GM19025 (cell line): Measurements from ENCODE around the gene OR10AG1.

Experiments
- ATAC-seq: cut with Tn5 transposase; IDR thresholded peaks from one replicate; pipeline ENCODE4 v1.9.1; 2021; ENCODE audit warnings: mild to moderate bottlenecking, low read depth, moderate library complexity; ENCODE audit not compliant: unreplicated experiment

Gene OR10AG1, protein sequence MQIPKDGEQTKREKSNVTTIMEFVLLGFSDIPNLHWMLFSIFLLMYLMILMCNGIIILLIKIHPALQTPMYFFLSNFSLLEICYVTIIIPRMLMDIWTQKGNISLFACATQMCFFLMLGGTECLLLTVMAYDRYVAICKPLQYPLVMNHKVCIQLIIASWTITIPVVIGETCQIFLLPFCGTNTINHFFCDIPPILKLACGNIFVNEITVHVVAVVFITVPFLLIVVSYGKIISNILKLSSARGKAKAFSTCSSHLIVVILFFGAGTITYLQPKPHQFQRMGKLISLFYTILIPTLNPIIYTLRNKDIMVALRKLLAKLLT

DNA sequence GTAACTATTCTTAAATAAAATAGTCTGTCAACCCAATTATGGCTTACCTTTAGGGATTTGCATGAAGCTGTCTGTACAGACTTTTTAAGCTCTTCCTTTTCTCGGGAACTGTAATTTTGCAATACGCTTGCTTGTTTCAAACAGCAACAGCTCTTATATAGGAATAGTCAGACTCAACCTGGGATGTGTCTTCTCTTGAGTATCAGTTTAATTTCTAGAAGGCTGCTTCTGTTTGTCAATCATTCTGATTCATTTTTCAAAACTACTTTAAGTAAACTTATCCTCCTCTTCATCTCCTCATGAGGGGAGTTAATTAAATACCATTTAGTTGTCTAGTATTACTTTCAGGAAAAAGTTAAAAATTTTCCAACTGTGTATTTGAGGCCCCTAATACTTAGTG is at the start of gene OR10AG1:
OR10AG1 (minus strand) TSS at position 101 of the 400 bp plus-strand sequence; CDS start at position 63, 38 bp downstream.
- no peak for ATAC-seq

DNA sequence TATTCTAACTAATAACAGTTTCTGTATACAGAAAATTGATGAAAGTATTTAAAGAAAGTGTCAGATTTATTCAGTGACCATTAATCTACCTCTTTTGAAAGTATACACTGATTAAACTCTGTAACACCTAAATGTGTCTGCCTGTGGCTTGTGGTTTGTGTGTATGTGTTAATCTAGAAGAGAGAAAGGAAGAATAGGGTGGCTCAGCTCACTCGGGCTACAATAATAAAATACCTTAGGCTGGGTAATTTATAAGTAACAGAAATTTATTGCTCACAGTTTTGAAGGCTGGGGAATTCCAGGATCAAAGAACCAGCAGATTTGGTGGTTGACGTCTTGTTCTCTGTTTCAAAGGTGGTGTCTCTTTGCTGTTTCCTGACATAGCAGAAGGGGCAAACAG is 44.1 kb upstream of the OR10AG1 start:
- ATAC-seq: no peak

DNA sequence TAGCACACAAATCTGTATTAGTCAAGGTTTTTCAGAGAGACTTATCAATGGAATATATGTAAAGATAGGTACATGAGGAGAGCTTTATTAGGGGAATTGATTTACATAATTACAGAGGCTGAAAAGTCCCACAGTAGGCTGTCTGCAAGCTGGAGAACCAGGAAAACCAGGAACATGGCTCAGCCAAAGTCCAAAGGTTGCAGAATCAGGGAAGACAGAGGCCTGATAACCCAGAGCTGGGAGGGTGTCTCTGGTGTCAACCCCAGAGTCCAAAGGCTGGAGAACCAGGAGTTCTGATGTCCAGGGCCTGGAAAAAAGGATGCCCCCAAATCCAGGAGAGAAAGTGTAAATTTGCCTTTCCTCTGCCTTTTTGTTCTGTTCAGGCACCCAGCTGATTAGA is 41.0 kb upstream of the OR10AG1 start:
- no peak for ATAC-seq

DNA sequence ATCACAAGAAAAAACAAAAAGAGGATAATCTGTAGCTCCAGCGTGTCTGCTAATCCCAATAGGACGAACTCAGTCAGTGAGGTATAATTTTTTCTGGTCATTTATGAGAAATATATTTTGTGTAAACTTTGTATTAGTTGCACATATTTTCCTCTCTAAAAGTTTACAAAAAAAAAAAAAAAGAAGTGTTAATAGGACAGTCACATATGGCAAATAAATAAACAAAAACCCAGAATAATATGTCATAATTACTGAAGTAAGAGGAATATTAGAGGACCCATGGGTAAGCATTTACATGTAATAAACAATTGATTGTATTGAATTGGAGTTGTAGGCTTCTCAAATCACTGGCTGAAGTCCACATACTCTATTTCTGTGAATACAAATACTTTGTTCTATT is 24.8 kb upstream of the OR10AG1 start, which contains the start of gene OR5F1:
OR5F1 (minus strand) TSS at position 101 of the 400 bp plus-strand sequence; CDS start at position 101, 0 bp downstream.
- no peak for ATAC-seq

DNA sequence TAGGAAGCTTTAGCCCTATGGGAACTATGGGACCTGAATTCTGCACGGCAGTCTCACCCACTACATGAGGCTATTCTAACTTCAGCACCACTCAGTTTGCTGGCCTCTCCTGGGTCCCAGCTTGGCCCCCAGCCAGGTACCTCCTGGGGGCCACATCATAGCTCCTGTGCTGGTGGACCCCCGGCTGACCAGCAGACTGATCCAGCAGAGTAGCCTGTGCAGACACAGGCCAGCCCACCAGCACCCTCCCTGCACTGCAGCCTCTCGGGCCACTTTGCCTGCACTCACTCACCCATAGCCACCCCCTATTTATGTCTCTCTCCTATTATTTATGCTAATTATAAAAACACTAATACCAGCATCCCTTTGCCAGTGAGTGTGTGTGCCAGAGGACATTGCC is 1.2 kb upstream of the OR10AG1 start:
- ATAC-seq: no peak

DNA sequence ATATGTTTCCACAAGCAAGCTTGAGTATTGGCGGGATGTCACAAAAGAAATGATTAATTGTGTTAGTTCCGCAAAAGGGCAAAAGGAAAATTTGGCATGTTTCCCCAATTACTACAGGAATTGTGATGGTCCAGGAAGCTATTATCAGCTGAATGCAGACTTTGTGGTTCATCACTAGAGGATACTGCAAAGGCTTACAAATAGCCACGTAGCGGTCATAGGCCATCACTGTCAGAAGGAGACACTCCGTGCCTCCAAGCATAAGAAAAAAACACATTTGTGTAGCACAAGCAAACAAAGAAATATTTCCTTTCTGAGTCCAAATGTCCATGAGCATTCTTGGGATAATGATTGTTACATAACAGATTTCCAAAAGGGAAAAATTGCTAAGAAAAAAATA is 1.8 kb downstream of the OR10AG1 start:
- ATAC-seq: no peak

DNA sequence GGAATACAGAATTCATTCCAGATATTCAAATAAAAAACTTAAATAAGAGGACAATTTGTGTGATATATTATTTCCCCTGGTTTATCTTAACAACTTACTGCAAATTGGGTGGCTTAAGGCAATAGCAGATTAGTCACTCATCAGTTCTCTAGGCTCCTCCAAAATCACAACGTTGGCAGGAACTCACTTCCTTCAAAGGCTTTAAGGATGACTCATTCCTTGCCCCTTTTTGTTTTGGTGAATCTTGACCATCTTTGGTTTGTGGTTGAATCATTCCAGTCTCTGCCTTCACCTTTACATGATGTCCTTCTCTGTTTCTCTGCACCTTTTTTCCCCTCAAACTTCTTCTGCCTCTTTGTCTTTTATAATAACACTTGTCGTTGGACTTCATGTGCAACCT is 3.4 kb downstream of the OR10AG1 start:
- no peak for ATAC-seq

DNA sequence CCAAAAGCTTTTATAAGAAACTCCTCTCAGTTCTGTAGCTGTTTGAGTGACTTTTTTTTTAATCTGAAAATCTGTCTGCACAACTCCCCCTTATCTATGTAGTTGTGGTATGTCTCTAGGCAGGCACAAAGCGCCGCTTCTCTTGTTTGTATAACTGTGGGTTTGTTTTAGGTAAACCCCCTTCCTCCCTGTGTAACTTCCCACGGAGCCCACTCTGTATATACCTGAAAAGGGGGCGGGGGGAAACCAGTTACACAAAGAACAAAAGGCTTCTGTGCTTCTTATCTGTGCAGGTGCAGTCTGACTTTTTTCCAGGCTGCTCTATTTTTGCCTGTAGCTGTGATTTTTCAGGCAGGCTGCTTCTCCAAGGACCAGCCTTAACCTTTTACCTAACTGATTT is 13.2 kb downstream of the OR10AG1 start:
- no peak for ATAC-seq

DNA sequence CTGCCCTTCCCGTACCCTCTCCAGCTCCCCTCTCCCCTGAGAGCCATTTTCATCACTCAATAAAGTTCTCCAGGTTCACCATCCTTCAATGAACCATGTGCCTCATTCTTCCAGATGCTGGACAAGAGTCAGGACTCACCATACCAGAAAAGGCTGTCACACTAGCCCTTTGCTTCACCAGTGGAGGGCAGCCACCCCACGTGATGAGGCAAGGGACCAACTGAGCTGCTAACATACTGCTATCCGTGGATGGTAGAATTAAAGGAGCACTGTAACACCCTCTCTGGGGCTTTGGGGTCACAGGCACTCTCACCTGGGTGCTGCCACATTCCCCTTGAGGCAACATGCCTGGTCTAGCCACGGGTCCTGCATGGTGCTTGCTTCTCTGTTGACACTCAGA is 20.4 kb downstream of the OR10AG1 start:
- no peak for ATAC-seq

DNA sequence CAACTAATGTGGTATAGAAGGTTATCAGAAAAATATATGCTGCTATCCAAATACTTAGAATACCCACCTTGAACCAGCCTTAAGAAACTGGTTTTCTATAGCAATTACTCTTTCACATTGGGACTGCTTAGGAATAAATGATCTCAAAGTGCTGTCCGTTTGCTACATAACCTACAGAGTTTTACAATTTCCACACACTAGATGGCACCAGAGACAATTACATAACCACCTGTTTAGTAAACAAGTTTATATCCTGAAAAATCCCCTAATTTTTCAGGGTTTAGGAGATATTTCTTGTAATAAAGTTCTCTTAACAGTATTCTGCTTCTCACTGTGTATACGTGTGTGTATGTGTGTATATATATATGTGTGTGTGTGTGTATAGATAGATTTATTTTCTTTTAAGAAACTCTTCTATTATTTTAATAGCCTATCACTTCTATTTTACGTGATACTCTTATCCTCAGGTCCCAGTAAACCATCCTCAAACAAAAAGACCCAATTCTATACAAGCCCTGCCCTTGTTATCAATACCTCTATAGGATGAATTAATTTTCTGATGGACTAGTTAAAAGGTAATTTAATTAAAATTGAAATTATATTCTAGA is 26.9 kb downstream of the OR10AG1 start:
- no peak for ATAC-seq

DNA sequence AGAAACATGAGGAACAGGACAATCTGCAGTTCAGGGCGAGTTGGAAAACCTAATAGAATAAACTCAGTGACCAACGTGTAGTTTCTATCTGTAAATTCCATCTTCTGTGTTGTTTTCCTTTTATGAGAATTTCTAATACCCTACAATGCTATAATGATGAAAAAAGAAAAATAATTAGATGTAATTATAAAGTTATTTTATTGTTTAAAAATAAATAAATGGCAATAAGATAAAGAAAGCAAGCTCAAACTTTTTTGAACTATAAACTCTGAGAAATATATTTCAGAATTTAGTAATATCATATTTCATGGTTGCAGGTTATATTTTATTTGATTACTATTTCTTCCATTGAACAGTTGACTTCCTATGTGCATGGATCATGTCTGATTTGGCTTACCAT is 33.4 kb downstream of the OR10AG1 start, which contains the start of gene OR5I1:
OR5I1 (minus strand) TSS at position 101 of the 400 bp plus-strand sequence; CDS start at position 101, 0 bp downstream.
- ATAC-seq: no peak

DNA sequence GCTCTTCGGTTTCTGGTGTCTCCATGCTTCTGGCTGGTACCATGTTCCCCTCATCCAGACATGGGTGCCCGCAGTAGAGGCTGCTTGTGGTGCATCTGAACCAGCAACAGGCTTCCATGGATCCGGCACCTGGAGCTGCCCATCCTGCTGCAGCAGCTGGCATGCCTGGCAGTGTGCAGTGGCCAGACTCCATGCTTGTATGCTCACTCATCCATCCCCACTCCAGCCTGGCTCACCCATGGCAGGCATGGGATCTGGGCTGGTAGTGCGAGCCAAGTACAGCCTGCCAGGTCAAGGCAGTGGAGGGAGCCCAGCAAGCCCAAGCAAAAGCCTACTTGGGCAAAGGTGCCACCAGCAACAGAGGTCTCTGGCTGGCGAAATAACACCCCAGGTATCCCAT is 49.2 kb downstream of the OR10AG1 start:
- no peak for ATAC-seq
